SJSA1 (cell line): ENCODE measurements around the gene FAM118A. TPM values are rescaled to one million over a fixed set of nuclear protein-coding genes. Genes with fewer than 3 reads are reported as not detected.
"Not testable (repeated sequence)": the region's sequence is repeated elsewhere in the genome, so short reads cannot be mapped to it uniquely, and the experiment has no call there.

Source experiments
- DNase-seq, 2 experiments: peaks; one replicate each; pipeline ENCODE4 v3.0.0-alpha.2; 2015 to 2020; ENCODE audit warnings: low spot score in 2 of 2, low read depth in 1 of 2
- H3K27ac ChIP-seq: fragments of 250-450 bp; sonication (Bioruptor Pico); 2 replicates; pipeline ENCODE4 v1.5.1; 2020; ENCODE audit warnings: mild to moderate bottlenecking, moderate library complexity
- H3K27me3 ChIP-seq: fragments of 250-450 bp; sonication (Bioruptor Pico); replicated peaks from 2 replicates; pipeline ENCODE4 v1.5.1; 2020; ENCODE audit warnings: mild to moderate bottlenecking, moderate library complexity
- H3K36me3 ChIP-seq: fragments of 250-450 bp; sonication (Bioruptor Pico); 2 replicates; pipeline ENCODE4 v1.5.1; 2020; ENCODE audit warnings: mild to moderate bottlenecking
- H3K4me1 ChIP-seq: fragments of 250-450 bp; sonication (Bioruptor Pico); replicated peaks from 2 replicates; pipeline ENCODE4 v1.6.1; 2021; ENCODE audit warnings: mild to moderate bottlenecking
- H3K4me3 ChIP-seq: fragments of 250-450 bp; sonication (Bioruptor Pico); 2 replicates; pipeline ENCODE4 v1.5.1; 2020; ENCODE audit warnings: mild to moderate bottlenecking
- H3K9me3 ChIP-seq: fragments of 250-450 bp; sonication (Bioruptor Pico); replicated peaks from 2 replicates; pipeline ENCODE4 v1.5.1; 2020; ENCODE audit warnings: mild to moderate bottlenecking
- total RNA-seq: library from RNA; depleted of rRNA; stranded (reverse); fragments of >200 nt; shearing (Covaris generic); gene quantifications from 2 replicates; pipeline ENCODE4 v1.2.3, GENCODE V29; 2014

Gene FAM118A
- total RNA-seq, 1 experiment from 2014 or later, result 19.8 TPM

DNA sequence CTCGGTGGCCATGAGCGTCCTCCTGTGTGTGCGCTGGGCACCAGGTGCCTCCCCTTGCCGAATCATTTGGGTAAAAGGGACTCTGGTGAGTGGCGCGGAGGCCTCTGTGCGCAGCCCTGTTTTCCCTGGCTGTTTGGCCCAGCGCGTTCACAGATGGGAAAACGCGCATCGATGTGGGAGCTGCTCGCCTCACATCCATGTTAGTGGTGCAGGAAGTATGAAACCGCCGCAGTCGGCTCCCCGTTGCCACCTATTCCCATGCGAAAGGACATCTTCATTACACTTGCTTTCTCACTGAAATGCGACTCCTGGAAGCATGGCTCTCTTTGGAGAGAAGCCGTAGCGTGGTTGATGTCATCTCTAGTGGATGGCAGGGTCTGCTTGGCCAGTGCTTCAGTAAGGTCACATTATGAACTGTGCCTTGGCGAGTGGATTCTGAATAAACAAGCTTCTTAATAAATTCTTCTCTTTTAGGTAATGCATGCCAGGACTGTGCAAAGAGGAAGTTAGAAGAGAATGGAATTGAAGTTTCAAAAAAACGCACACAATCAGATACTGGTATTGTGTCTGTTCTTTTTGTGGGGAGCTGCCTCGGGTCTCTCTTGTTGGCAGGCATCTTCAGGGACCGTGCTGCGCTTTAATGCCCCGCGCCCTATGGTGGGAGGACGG lies 26.3 kb downstream of the FAM118A start:
- peaks cover 72% of the 10 kb centered on the region for H3K36me3 ChIP-seq
- no peak for DNase-seq
- no peak overlapping the region for H3K4me3 ChIP-seq
- H3K9me3 ChIP-seq, result no peaks in the 10 kb centered on the region
- H3K27me3 ChIP-seq, result no peaks in the 10 kb centered on the region
- no peaks in the 10 kb centered on the region for H3K4me1 ChIP-seq
- no peak overlapping the region for H3K27ac ChIP-seq

DNA sequence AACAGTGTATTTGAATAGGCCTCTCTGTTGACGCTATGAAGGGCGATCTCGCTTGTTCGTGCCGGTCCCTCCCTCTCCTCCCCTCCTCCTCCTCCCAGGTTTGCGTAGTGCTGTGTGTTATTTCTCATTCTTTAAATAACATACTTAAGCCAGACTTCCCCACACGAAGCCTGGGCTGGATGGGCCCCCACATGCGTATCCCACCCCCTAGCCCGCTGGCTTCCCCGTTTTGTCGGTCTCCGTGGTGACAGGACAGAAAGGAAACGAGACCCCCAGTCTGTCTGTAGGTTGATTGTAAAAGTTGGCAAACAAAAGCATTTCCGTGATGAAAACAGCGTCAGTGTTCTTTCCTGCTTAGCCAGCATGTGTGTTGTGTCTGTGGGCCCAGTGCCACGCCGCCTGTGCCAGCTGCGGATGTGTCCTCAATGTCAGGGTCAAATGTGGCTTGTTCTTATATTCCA lies 27.3 kb downstream of the FAM118A start:
- peaks cover 75% of the 10 kb centered on the region for H3K36me3 ChIP-seq
- H3K9me3 ChIP-seq, result no peaks in the 10 kb centered on the region
- H3K27me3 ChIP-seq, result no peaks in the 10 kb centered on the region
- H3K4me1 ChIP-seq, result no peaks in the 10 kb centered on the region
- no peak for DNase-seq
- H3K27ac ChIP-seq, result no peak overlapping the region
- H3K4me3 ChIP-seq, result no peak overlapping the region

DNA sequence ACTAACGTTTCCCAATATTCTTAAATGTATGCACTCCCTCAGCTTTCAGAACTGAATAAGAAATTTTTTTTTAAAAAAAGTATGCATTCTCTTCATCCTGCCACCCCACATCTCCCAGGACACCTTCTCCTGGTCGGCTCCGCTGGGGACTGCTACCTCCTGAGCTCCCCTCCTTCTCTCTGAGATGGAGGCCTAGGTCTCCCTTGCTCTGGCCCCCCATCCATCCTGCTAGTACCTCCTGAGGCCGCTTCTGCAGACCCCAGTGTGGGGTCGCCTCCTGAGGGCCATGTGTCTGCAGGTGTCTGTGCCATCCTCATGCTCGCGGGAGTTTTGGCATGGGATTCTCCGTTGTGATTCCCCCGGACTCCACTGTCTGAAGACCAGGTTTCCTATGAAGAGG lies 27.8 kb downstream of the FAM118A start:
- H3K27ac ChIP-seq, result no peak overlapping the region
- H3K27me3 ChIP-seq, result no peaks in the 10 kb centered on the region
- H3K4me3 ChIP-seq, result no peak overlapping the region
- H3K9me3 ChIP-seq, result no peaks in the 10 kb centered on the region
- DNase-seq, result no peak
- H3K36me3 ChIP-seq, result peaks cover 75% of the 10 kb centered on the region
- no peaks in the 10 kb centered on the region for H3K4me1 ChIP-seq

DNA sequence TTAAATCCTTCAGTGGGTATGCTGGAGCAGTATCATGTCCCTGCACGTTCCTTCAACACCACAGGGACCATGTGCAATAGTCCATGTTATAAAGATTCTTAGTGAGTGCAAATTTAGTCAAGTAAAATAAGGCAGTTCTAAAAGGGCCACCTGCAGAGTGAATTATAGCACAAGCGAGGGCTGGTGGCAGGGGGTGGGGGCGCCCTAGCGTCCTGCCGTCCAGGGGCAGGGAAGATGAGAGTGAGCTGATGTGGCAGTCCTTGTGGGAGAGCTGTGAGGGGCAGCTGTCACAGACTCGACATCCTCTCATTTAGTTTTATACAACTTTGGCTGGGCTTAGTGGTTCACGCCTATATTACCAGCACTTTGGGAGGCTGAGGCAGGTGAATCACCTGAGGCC lies 29.1 kb downstream of the FAM118A start:
- Histone ChIP-seq H3K36me3 (peaks cover 65% of the 10 kb centered on the region), H3K4me3 (no peak overlapping the region), H3K4me1 (no peaks in the 10 kb centered on the region), H3K9me3 (no peaks in the 10 kb centered on the region), H3K27ac (no peak overlapping the region), H3K27me3 (no peaks in the 10 kb centered on the region)
- DNase-seq, result no peak

GRCh38 chr22:45340323-45340722 lies 30.6 kb downstream of the FAM118A start:
- Histone ChIP-seq H3K27me3 (no peaks in the 10 kb centered on the region), H3K4me1 (no peaks in the 10 kb centered on the region), H3K4me3 (no peak overlapping the region), H3K27ac (no peak overlapping the region), H3K36me3 (peaks cover 61% of the 10 kb centered on the region), H3K9me3 (no peaks in the 10 kb centered on the region)
- no peak for DNase-seq

GRCh38 chr22:45341498-45341897 lies 31.8 kb downstream of the FAM118A start:
- no peaks in the 10 kb centered on the region for H3K27me3 ChIP-seq
- H3K4me1 ChIP-seq, result no peaks in the 10 kb centered on the region
- H3K4me3 ChIP-seq, result no peak overlapping the region
- H3K27ac ChIP-seq, result no peak overlapping the region
- peaks cover 53% of the 10 kb centered on the region for H3K36me3 ChIP-seq
- no peaks in the 10 kb centered on the region for H3K9me3 ChIP-seq
- no peak for DNase-seq

DNA sequence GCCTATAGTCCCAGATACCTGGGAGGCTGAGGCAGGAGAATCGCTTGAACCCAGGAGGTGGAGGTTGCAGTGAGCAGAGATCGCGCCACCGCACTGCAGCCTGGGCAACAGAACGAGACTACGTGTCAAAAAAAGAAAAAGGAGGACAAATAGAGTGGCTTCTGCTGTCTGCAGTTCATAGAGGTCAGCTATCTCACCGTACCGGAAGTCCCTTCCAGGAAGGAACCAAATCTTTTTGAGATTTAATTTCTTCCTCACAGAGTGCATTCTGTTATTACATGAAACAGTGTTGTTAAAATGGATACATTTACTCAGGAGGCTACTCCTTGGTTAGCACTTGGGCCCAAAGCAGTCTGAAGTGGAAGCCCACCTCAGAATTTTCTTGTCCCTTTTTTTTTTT lies 33.4 kb downstream of the FAM118A start:
- H3K27ac ChIP-seq, result no peak overlapping the region
- no peaks in the 10 kb centered on the region for H3K4me1 ChIP-seq
- H3K27me3 ChIP-seq, result no peaks in the 10 kb centered on the region
- H3K36me3 ChIP-seq, result peaks cover 50% of the 10 kb centered on the region
- no peak overlapping the region for H3K4me3 ChIP-seq
- DNase-seq, result no peak
- H3K9me3 ChIP-seq, result no peaks in the 10 kb centered on the region

GRCh38 chr22:45344334-45344733 lies 34.6 kb downstream of the FAM118A start:
- Histone ChIP-seq H3K36me3 (peaks cover 41% of the 10 kb centered on the region), H3K27me3 (no peaks in the 10 kb centered on the region), H3K9me3 (no peaks in the 10 kb centered on the region), H3K4me3 (no peak overlapping the region), H3K4me1 (no peaks in the 10 kb centered on the region), H3K27ac (no peak overlapping the region)
- no peak for DNase-seq

DNA sequence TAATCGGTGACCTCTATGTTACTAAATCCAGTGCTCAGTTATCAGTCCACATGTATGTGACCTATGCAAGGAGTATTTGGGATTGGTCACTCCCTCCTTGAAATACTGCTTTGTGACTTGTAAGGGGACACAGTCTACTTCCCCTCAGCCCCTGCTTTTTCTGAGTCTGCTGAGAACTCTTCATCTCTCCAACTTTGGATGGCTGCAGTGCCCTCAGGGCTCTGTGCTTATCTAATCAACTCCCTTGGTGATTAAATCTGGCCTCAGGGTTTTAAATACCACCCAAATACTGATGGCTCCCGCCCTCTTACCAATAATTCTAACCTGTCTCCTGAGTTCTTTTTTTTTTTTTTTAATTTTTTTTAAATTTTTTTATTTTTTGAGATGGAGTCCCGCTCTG lies 40.2 kb downstream of the FAM118A start:
- Histone ChIP-seq H3K9me3 (no peaks in the 10 kb centered on the region), H3K27ac (no peak overlapping the region), H3K4me3 (no peak overlapping the region), H3K27me3 (no peaks in the 10 kb centered on the region), H3K4me1 (peaks cover 3% of the 10 kb centered on the region), H3K36me3 (peaks cover 4% of the 10 kb centered on the region; the same call in 1 of the 2 replicates)
- DNase-seq, result no peak

DNA sequence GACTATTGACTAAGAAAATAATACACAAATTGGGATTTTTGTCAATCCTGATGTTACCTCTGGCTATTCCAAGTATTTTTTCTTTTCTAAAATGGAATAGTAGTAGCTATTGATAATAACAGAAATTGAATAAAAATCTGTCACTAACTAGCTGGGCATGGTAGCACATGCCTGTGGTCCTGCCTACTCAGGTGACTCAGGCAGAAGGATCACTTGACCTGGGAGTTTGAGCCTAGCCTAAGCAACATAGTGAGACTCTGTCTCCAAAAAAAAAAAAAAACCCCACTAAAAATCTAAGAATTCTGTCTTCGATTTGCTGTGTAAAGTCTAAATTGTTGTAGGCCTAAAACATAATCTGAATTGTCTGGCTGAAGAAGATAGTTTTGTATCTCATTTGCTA lies 42.2 kb downstream of the FAM118A start:
- no peaks in the 10 kb centered on the region for H3K27me3 ChIP-seq
- no peak for DNase-seq
- no peak overlapping the region for H3K4me3 ChIP-seq
- no peaks in the 10 kb centered on the region for H3K36me3 ChIP-seq
- peaks cover 6% of the 10 kb centered on the region for H3K4me1 ChIP-seq
- no peak overlapping the region for H3K27ac ChIP-seq
- H3K9me3 ChIP-seq, result no peaks in the 10 kb centered on the region

- not testable (repeated sequence) for H3K4me3 ChIP-seq, H3K9me3 ChIP-seq, H3K27me3 ChIP-seq, H3K4me1 ChIP-seq, H3K27ac ChIP-seq, H3K36me3 ChIP-seq
- peak in 1 of 2 experiments; percentile 2 for DNase-seq
Observed at GRCh38 chr22:45352757-45353156, 43.0 kb downstream of the FAM118A start.

- no peaks in the 10 kb centered on the region for H3K9me3 ChIP-seq
- peaks cover 9% of the 10 kb centered on the region for H3K4me1 ChIP-seq
- no peak overlapping the region for H3K4me3 ChIP-seq
- no peak for DNase-seq
- H3K36me3 ChIP-seq, result no peaks in the 10 kb centered on the region
- H3K27ac ChIP-seq, result no peak overlapping the region
- H3K27me3 ChIP-seq, result no peaks in the 10 kb centered on the region; the same call in 1 of the 2 replicates
Observed at GRCh38 chr22:45353786-45354185, 44.1 kb downstream of the FAM118A start.

GRCh38 chr22:45357490-45357889 lies 47.8 kb downstream of the FAM118A start:
- Histone ChIP-seq H3K27ac (no peak overlapping the region), H3K4me1 (peaks cover 9% of the 10 kb centered on the region), H3K4me3 (no peak overlapping the region), H3K9me3 (no peaks in the 10 kb centered on the region; the same call in 1 of the 2 replicates), H3K27me3 (peaks cover 7% of the 10 kb centered on the region), H3K36me3 (no peaks in the 10 kb centered on the region)
- DNase-seq, result no peak

GRCh38 chr22:45358127-45358526 lies 48.4 kb downstream of the FAM118A start:
- peaks cover 7% of the 10 kb centered on the region for H3K27me3 ChIP-seq
- no peaks in the 10 kb centered on the region for H3K36me3 ChIP-seq
- no peaks in the 10 kb centered on the region; the same call in 1 of the 2 replicates for H3K9me3 ChIP-seq
- H3K27ac ChIP-seq, result no peak overlapping the region
- peaks cover 6% of the 10 kb centered on the region for H3K4me1 ChIP-seq
- DNase-seq, result no peak
- H3K4me3 ChIP-seq, result no peak overlapping the region

DNA sequence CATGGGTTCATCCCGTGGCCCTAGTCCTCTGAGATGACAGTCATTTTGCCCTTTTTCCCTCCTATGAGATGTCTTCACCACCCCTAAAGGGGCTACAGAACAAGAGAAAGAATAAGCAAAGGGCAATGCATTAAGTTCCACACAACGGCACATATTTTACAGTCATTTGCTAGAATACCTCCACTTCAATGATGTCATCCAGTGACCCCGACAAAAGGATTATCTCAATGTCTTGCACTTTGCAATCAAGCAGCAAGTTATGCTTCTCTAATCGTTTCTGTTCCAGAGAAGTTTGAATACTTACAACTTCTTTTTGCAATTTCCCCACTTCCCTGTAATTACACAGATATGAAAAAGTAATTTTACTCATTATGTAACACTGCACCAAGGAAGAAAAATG lies 49.9 kb downstream of the FAM118A start:
- H3K4me3 ChIP-seq, result no peak overlapping the region
- H3K27ac ChIP-seq, result no peak overlapping the region
- H3K27me3 ChIP-seq, result peaks cover 7% of the 10 kb centered on the region
- no peak for DNase-seq
- no peaks in the 10 kb centered on the region for H3K36me3 ChIP-seq
- peaks cover 6% of the 10 kb centered on the region; the same call in 1 of the 2 replicates for H3K4me1 ChIP-seq
- no peaks in the 10 kb centered on the region; the same call in 1 of the 2 replicates for H3K9me3 ChIP-seq
